Upper lobe of right lung (tissue), 1 donor: ENCODE results near the gene BSDC1. TPM values are rescaled to one million over a fixed set of nuclear protein-coding genes. Genes with fewer than 3 reads are reported as not detected.

Source experiments
- ATAC-seq: fragments of 200-7000 bp; cut with Tn5 transposase; one replicate; pipeline ENCODE4 v1.9.1; 2020; ENCODE audit warnings: mild to moderate bottlenecking, moderate library complexity
- DNase-seq: peaks from one replicate; pipeline ENCODE4 v3.0.0-alpha.2; 2020
- H3K27ac ChIP-seq: fragments of 200-600 bp; one replicate; pipeline ENCODE4 v1.8.0; 2022
- H3K27me3 ChIP-seq: fragments of 200-600 bp; one replicate; pipeline ENCODE4 v1.8.0; 2022; ENCODE audit warnings: mild to moderate bottlenecking
- H3K36me3 ChIP-seq: fragments of 200-600 bp; one replicate; pipeline ENCODE4 v1.8.0; 2022
- H3K4me1 ChIP-seq: fragments of 200-600 bp; one replicate; pipeline ENCODE4 v1.8.0; 2022
- H3K4me3 ChIP-seq: fragments of 200-600 bp; one replicate; pipeline ENCODE4 v1.8.0; 2022; ENCODE audit warnings: mild to moderate bottlenecking
- H3K9me3 ChIP-seq: fragments of 200-600 bp; one replicate; pipeline ENCODE4 v1.8.0; 2022
- intact Hi-C: fragments of 100-400 bp; cut with DNase I; formaldehyde crosslinking; loops from one replicate; pipeline ENCODE4 v1.11.0; 2022
- total RNA-seq: library from RNA; stranded (reverse); fragmentation: NEBNext Ultra II Directional; extraction: Animal tissue kit (Norgen Biotek cat#: 25700); gene quantifications from one replicate; pipeline ENCODE4 v1.2.1, GENCODE V29; 2021
- TF ChIP-seq, protein P1 (sequence below): fragments of 200-600 bp; IDR thresholded peaks from one replicate; pipeline ENCODE4 v1.8.0; 2022; ENCODE audit warnings: antibody characterized with exemption
- donor health status: DM: no; HTN: yes; CAD: no; lungs with severe emphysema.

BSDC1 gene
- total RNA-seq, 1 donor from 2014 or later, result 67.6 TPM

GRCh38 chr1:32339363-32339978 lies 54.8 kb downstream of the BSDC1 start:
- Histone ChIP-seq H3K9me3 (no peaks in the 10 kb centered on the region), H3K27me3 (no peaks in the 10 kb centered on the region), H3K4me1 (peaks cover 26% of the 10 kb centered on the region), H3K4me3 (no peak overlapping the region), H3K36me3 (no peaks in the 10 kb centered on the region), H3K27ac (no peak overlapping the region)
- intact Hi-C loops, result no loop called here
- DNase-seq (no peak), ATAC-seq (peak; percentile 41)
- TF ChIP-seq, protein P1, sequence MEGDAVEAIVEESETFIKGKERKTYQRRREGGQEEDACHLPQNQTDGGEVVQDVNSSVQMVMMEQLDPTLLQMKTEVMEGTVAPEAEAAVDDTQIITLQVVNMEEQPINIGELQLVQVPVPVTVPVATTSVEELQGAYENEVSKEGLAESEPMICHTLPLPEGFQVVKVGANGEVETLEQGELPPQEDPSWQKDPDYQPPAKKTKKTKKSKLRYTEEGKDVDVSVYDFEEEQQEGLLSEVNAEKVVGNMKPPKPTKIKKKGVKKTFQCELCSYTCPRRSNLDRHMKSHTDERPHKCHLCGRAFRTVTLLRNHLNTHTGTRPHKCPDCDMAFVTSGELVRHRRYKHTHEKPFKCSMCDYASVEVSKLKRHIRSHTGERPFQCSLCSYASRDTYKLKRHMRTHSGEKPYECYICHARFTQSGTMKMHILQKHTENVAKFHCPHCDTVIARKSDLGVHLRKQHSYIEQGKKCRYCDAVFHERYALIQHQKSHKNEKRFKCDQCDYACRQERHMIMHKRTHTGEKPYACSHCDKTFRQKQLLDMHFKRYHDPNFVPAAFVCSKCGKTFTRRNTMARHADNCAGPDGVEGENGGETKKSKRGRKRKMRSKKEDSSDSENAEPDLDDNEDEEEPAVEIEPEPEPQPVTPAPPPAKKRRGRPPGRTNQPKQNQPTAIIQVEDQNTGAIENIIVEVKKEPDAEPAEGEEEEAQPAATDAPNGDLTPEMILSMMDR, result no peak

GRCh38 chr1:32338637-32339145 lies 55.5 kb downstream of the BSDC1 start:
- H3K27ac ChIP-seq, result no peak overlapping the region
- H3K27me3 ChIP-seq, result no peaks in the 10 kb centered on the region
- DNase-seq (no peak), ATAC-seq (no peak)
- H3K9me3 ChIP-seq, result no peaks in the 10 kb centered on the region
- TF ChIP-seq, protein P1, result no peak
- intact Hi-C loops, result no loop called here
- H3K4me1 ChIP-seq, result peaks cover 28% of the 10 kb centered on the region
- no peak overlapping the region for H3K4me3 ChIP-seq
- H3K36me3 ChIP-seq, result no peaks in the 10 kb centered on the region

GRCh38 chr1:32337855-32338636 lies 56.2 kb downstream of the BSDC1 start:
- intact Hi-C loops, result no loop called here
- TF ChIP-seq, protein P1, result no peak
- no peak for DNase-seq
- peak; percentile 47 for ATAC-seq
- H3K4me3 ChIP-seq, result no peak overlapping the region
- peaks cover under 1% of the 10 kb centered on the region for H3K36me3 ChIP-seq
- H3K4me1 ChIP-seq, result peaks cover 28% of the 10 kb centered on the region
- no peak overlapping the region for H3K27ac ChIP-seq
- no peaks in the 10 kb centered on the region for H3K9me3 ChIP-seq
- no peaks in the 10 kb centered on the region for H3K27me3 ChIP-seq

DNA sequence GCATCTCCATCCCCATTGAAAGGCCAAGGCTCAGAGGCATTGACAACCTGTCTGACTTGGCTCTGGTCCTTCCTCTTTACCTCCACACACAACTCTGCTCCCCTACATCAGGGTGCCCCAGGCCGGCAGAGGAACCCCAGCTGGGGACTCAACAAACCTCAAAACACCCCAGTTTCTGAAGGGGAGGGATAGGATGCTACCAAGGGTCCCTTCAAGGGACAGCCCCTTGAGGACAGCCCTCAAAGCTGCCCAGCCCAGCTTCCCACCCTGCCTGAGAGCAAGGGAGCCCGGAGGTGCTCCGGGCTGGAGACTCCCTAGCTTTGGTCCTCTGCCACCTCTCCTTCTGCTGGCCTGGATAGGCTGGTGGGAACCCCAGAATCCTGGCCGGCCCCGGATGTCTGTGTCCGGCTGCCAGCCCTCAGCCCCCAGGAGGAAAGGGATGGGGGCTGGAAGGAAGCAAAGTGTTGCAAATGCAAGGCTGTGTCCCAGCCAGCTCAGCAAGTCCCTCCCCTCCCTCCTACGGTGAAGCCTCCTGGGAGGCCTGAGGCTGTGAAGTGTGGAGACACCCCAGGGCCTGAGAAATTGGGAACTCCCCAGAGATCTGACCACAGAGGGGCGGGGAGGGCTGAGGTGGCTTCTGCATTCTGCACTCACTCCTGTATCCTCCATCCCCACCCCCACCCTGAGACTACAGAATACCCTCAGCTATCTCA lies 57.1 kb downstream of the BSDC1 start:
- Histone ChIP-seq H3K4me1 (peaks cover 28% of the 10 kb centered on the region), H3K4me3 (no peak overlapping the region), H3K36me3 (peaks cover 10% of the 10 kb centered on the region), H3K27me3 (no peaks in the 10 kb centered on the region), H3K9me3 (no peaks in the 10 kb centered on the region), H3K27ac (no peak overlapping the region)
- peak; percentile 73 for ATAC-seq
- peak; percentile 78 for DNase-seq
- intact Hi-C loops, result no loop called here
- TF ChIP-seq, protein P1, result no peak

DNA sequence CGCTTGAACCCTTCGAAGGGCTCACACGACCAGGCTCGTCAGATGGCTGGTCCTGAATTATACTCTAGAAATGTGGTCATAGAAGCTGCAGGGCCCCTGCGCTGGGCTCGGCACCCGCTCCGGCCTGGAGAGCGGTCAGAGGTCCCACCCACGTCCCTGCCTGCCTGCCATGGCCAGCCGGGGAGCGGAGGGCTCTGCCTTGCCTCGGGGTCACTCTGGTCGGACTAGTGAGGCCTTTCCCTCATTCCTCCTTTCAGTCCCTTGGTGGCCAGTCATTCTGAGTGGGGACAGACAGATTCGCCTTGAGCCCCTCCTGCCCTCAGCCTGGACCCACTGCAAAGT lies 57.7 kb downstream of the BSDC1 start:
- no peak overlapping the region for H3K27ac ChIP-seq
- no peaks in the 10 kb centered on the region for H3K9me3 ChIP-seq
- peaks cover 28% of the 10 kb centered on the region for H3K4me1 ChIP-seq
- intact Hi-C loops, result no loop called here
- TF ChIP-seq, protein P1, result no peak
- peak overlapping the region; percentile 60 for H3K4me3 ChIP-seq
- H3K27me3 ChIP-seq, result no peaks in the 10 kb centered on the region
- H3K36me3 ChIP-seq, result peaks cover 15% of the 10 kb centered on the region
- no peak for ATAC-seq
- no peak for DNase-seq
